Suprapubic skin (tissue), 3 donors: ENCODE results near the gene ETV7.

Experiments
- CTCF ChIP-seq, 2 donors: fragments of 200-600 bp in 1 of 2; fragments of 450-650 bp in 1 of 2; sonication (generic) in 1 of 2; IDR thresholded peaks; one replicate each; pipeline ENCODE4 v1.5.1; 2016 to 2019; ENCODE audit warnings: antibody characterized with exemption in 2 of 2, mild to moderate bottlenecking in 1 of 2, moderate library complexity in 1 of 2
- EP300 ChIP-seq: sonication (generic); formaldehyde crosslinking; IDR thresholded peaks from one replicate; pipeline ENCODE4 v1.6.1; 2017; ENCODE audit warnings: antibody characterized with exemption
- POLR2A ChIP-seq, 2 donors: fragments of 450-650 bp; IDR thresholded peaks; one replicate each; pipeline ENCODE4 v1.6.1; 2017; ENCODE audit warnings: antibody characterized with exemption in 2 of 2, mild to moderate bottlenecking in 2 of 2, moderate library complexity in 2 of 2

DNA sequence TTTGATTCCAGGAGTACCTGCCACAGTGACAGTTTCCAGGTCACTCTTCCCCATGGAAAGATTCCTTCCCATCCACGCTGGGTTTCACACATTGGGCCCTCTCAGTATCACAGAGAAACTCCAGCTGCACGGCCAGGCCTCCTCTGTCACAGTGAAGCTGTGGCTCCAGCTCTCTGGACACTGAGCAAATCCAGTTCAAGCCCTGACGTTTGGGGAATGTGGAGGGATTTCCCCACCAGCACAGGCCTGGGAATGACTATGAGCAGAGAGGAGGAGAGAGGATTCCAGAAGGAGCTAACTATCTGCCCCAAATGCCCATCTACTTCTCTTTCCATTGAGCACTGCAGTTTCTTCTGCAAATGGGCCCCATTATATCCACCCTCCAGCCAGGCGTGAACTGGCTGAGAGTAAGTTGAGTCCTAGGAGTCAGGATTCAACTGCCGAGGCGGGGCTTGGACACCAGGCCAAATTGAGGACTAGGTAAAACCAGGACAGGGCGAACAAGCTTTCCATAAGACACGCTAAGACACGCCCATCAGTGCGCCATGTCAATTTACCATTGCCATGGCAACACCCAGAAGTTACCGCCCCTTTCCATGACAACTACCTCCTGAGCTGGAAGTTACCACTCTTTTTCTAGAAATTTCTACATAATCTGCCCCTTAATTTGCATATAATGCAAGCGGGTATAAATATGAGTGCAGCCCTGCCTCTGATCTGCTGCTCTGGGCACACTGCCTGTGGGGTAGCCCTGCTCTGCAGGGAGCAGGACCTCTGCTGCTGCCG, 41.6 kb downstream of the ETV7 start:
- TF ChIP-seq CTCF (IDR thresholded peaks at IDR 0.05) (no peak), POLR2A (IDR thresholded peaks at IDR 0.05) (no peak), EP300 (no peak)
